UCSD-AML1 (cell line): ENCODE data around the gene CRIM1.

Experiments
- DNase-seq: peaks from one replicate; lab custom pipeline; 2025; ENCODE audit not compliant: unreplicated experiment; lab: John Stamatoyannopoulos, UW

Gene CRIM1

GRCh38 chr2:36478999-36479398, 123.4 kb downstream of the CRIM1 start:
- no peak for DNase-seq

- DNase-seq: no peak
Measured at GRCh38 chr2:36479406-36479805, 123.8 kb downstream of the CRIM1 start.

GRCh38 chr2:36480028-36480427, 124.5 kb downstream of the CRIM1 start:
- no peak for DNase-seq

GRCh38 chr2:36480636-36481035, 125.1 kb downstream of the CRIM1 start:
- DNase-seq: no peak

- no peak for DNase-seq
Measured at GRCh38 chr2:36481709-36482108, 126.1 kb downstream of the CRIM1 start.

GRCh38 chr2:36482576-36483214, 127.1 kb downstream of the CRIM1 start:
- DNase-seq: no peak

- no peak for DNase-seq
Measured at GRCh38 chr2:36483290-36483689, 127.7 kb downstream of the CRIM1 start.

- no peak for DNase-seq
Measured at GRCh38 chr2:36484454-36484853, 128.9 kb downstream of the CRIM1 start.

- no peak for DNase-seq
Measured at GRCh38 chr2:36485521-36485920, 129.9 kb downstream of the CRIM1 start.

- DNase-seq: no peak
Measured at GRCh38 chr2:36486521-36487044, 131.0 kb downstream of the CRIM1 start.

- DNase-seq: no peak
Measured at GRCh38 chr2:36487947-36488346, 132.4 kb downstream of the CRIM1 start.

- no peak for DNase-seq
Measured at GRCh38 chr2:36489281-36489680, 133.7 kb downstream of the CRIM1 start.

GRCh38 chr2:36490749-36491148, 135.2 kb downstream of the CRIM1 start:
- DNase-seq: no peak

- no peak for DNase-seq
Measured at GRCh38 chr2:36492216-36492945, 136.8 kb downstream of the CRIM1 start.

GRCh38 chr2:36493306-36493705, 137.7 kb downstream of the CRIM1 start:
- DNase-seq: no peak

- no peak for DNase-seq
Measured at GRCh38 chr2:36497570-36498163, 142.1 kb downstream of the CRIM1 start.

GRCh38 chr2:36499128-36499820, 143.7 kb downstream of the CRIM1 start:
- no peak for DNase-seq

GRCh38 chr2:36500072-36500471, 144.5 kb downstream of the CRIM1 start:
- DNase-seq: no peak

- DNase-seq: no peak
Measured at GRCh38 chr2:36502081-36502480, 146.5 kb downstream of the CRIM1 start.

GRCh38 chr2:36507408-36507812, 151.8 kb downstream of the CRIM1 start:
- peak; percentile 20 for DNase-seq

GRCh38 chr2:36509075-36509474, 153.5 kb downstream of the CRIM1 start:
- DNase-seq: no peak
